ACHN (cell line): ENCODE data around the gene APOBEC3B.
"Not testable (repeated sequence)": the region's sequence is repeated elsewhere in the genome, so short reads cannot be mapped to it uniquely, and the experiment has no call there.

Experiments used
- DNase-seq: peaks from one replicate; pipeline ENCODE4 v3.0.0-alpha.2; 2015
- in situ Hi-C: cut with HindIII; loops from 2 replicates; pipeline ENCODE4 v1.10.0; 2017; ENCODE audit warnings: low sequenced_read_pairs, low pct_ligation_motif_present, low pct_unique_long_range_greater_than_20kb

APOBEC3B gene

GRCh38 chr22:38984224-38984623 lies 2.1 kb downstream of the APOBEC3B start:
- no peak for DNase-seq
- in situ Hi-C loops, result no loop called here

GRCh38 chr22:38984784-38985757 lies 2.9 kb downstream of the APOBEC3B start:
- peak; percentile 49 for DNase-seq
- in situ Hi-C loops, result not testable (repeated sequence)

GRCh38 chr22:38986629-38987028 lies 4.5 kb downstream of the APOBEC3B start:
- in situ Hi-C loops, result no loop called here

GRCh38 chr22:38987171-38987895 lies 5.2 kb downstream of the APOBEC3B start:
- no peak for DNase-seq

More at GRCh38 chr22:38986629-38987028, 4.5 kb downstream of the APOBEC3B start:
- no peak for DNase-seq

GRCh38 chr22:38989466-38989865 lies 7.3 kb downstream of the APOBEC3B start:
- no peak for DNase-seq
- in situ Hi-C loops, result no loop called here

More at GRCh38 chr22:38987171-38987895, 5.2 kb downstream of the APOBEC3B start:
- in situ Hi-C loops, result no loop called here

- DNase-seq, in situ Hi-C loops: not testable (repeated sequence)
These were observed 10.8 kb downstream of the APOBEC3B start for GRCh38 chr22:38992871-38993371.

GRCh38 chr22:38996105-38996504 lies 14.0 kb downstream of the APOBEC3B start:
- in situ Hi-C loops, result no loop called here
- DNase-seq, result no peak

GRCh38 chr22:38997518-38997917 lies 15.4 kb downstream of the APOBEC3B start:
- DNase-seq, result no peak
- in situ Hi-C loops, result no loop called here

GRCh38 chr22:39003165-39003638 lies 21.1 kb downstream of the APOBEC3B start:
- DNase-seq, result peak; percentile 79
- in situ Hi-C loops, result no loop called here

GRCh38 chr22:39007177-39007576 lies 25.0 kb downstream of the APOBEC3B start:
- no peak for DNase-seq
- in situ Hi-C loops, result no loop called here

- in situ Hi-C loops, DNase-seq: not testable (repeated sequence)
These were observed 26.2 kb downstream of the APOBEC3B start for GRCh38 chr22:39008271-39008850.

- in situ Hi-C loops, result no loop called here
These were observed 28.8 kb downstream of the APOBEC3B start for GRCh38 chr22:39010946-39011345.

GRCh38 chr22:39012533-39013511 lies 30.7 kb downstream of the APOBEC3B start:
- in situ Hi-C loops, result no loop called here
- DNase-seq, result no peak

More at GRCh38 chr22:39010946-39011345, 28.8 kb downstream of the APOBEC3B start:
- DNase-seq, result no peak

GRCh38 chr22:39013561-39013941 lies 31.4 kb downstream of the APOBEC3B start:
- DNase-seq, in situ Hi-C loops: not testable (repeated sequence)

- in situ Hi-C loops, result no loop called here
- DNase-seq, result peak; percentile 87
These were observed 32.0 kb downstream of the APOBEC3B start, which contains the start of gene APOBEC3C for GRCh38 chr22:39013942-39014722. Gene APOBEC3C, plus strand, starts transcription at chr22:39014257. Its CDS starts 106 bp downstream, at chr22:39014363.

- DNase-seq, in situ Hi-C loops: not testable (repeated sequence)
These were observed 32.6 kb downstream of the APOBEC3B start for GRCh38 chr22:39014723-39015121.

- in situ Hi-C loops, result no loop called here
- no peak for DNase-seq
These were observed 34.4 kb downstream of the APOBEC3B start for GRCh38 chr22:39016592-39016991.
